ENCODE data around the gene FFAR1. TPM values are rescaled to one million over a fixed set of nuclear protein-coding genes. Genes with fewer than 3 reads are reported as not detected.
A peak's percentile ranks its signal among the peaks of the same experiment; 100 is the strongest.

Gene FFAR1
- total and polyA plus RNA-seq, 11 donors = not detected

GRCh38 chr19:35395382-35396199, 47.9 kb downstream of the FFAR1 start:
- no peaks in the 10 kb centered on the region for H3K36me3 ChIP-seq
- H3K9me3 ChIP-seq = no peaks in the 10 kb centered on the region
- DNase-seq (peak in 1 of 5 donors; percentile 43), ATAC-seq (peak in 3 of 4 donors; percentile 47 to 73 (median 70))
- no peaks in the 10 kb centered on the region for H3K27me3 ChIP-seq
- intact Hi-C loops (cut with DNase I) = no loop called here
- peaks cover 0 to 10% (median 0%) of the 10 kb centered on the region in 12 donors for H3K4me1 ChIP-seq
- no peak overlapping the region for H3K4me3 ChIP-seq
- H3K27ac ChIP-seq = no peak overlapping the region
- 44 to 49% (median 47%) methylated on average over 15 to 19 of the region's 19 CpGs for whole genome bisulfite sequencing, 4 donors
- TF ChIP-seq POLR2A (IDR thresholded peaks at IDR 0.05) (no peak), CTCF (IDR thresholded peaks at IDR 0.05) (no peak)

- DNase-seq (no peak), ATAC-seq (no peak)
- no peaks in the 10 kb centered on the region for H3K9me3 ChIP-seq
- no peaks in the 10 kb centered on the region for H3K36me3 ChIP-seq
- no peak overlapping the region for H3K4me3 ChIP-seq
- peaks cover 0 to 10% (median 0%) of the 10 kb centered on the region in 12 donors for H3K4me1 ChIP-seq
- TF ChIP-seq CTCF (IDR thresholded peaks at IDR 0.05) = no peak
- TF ChIP-seq POLR2A (IDR thresholded peaks at IDR 0.05) = no peak
- H3K27me3 ChIP-seq = no peaks in the 10 kb centered on the region
- WGBS, 4 donors = 91 to 95% (median 93%) methylated on average over 14 of the region's 14 CpGs
- no peak overlapping the region for H3K27ac ChIP-seq
- intact Hi-C loops (cut with DNase I) = no loop called here
These were observed 48.7 kb downstream of the FFAR1 start for GRCh38 chr19:35396240-35396885.

- no peak overlapping the region for H3K27ac ChIP-seq
- H3K4me1 ChIP-seq = peaks cover 0 to 10% (median 0%) of the 10 kb centered on the region in 12 donors
- H3K27me3 ChIP-seq = no peaks in the 10 kb centered on the region
- H3K36me3 ChIP-seq = no peaks in the 10 kb centered on the region
- TF ChIP-seq POLR2A (IDR thresholded peaks at IDR 0.05) = no peak
- no peak for TF ChIP-seq CTCF (IDR thresholded peaks at IDR 0.05)
- WGBS, 4 donors = 54 to 69% (median 63%) methylated on average over 6 of the region's 6 CpGs
- H3K4me3 ChIP-seq = no peak overlapping the region
- DNase-seq (no peak), ATAC-seq (no peak)
- intact Hi-C loops (cut with DNase I) = no loop called here
- no peaks in the 10 kb centered on the region for H3K9me3 ChIP-seq
These were observed 49.4 kb downstream of the FFAR1 start for GRCh38 chr19:35397064-35397463.

Small RNAs within 50 kb of the gene (microRNA-seq; reads per million reads assigned to microRNA genes)
- 0 to 0.06 (median 0) reads per million in 4 donors for gene MIR5196

Other genes with a start within 250 kb of the FFAR1 start
- gene FXYD3, start 232.1 kb upstream of the FFAR1 start, total RNA-seq = 1 to 10 TPM in 2 of 9 donors, under 1 TPM in 4, not detected in 3; 0.37 to 2.5 (median 0.80) TPM
- 1 to 10 TPM in 1 of 2 donors, under 1 TPM in 1; 0.98 to 1.1 TPM for gene FXYD3, start 232.1 kb upstream of the FFAR1 start, polyA plus RNA-seq
- gene LGI4, start 212.8 kb upstream of the FFAR1 start, total RNA-seq = 10 to 100 TPM in 3 of 9 donors, 1 to 10 TPM in 6; 2.2 to 15.1 (median 6.0) TPM
- gene LGI4, start 212.8 kb upstream of the FFAR1 start, polyA plus RNA-seq = 10 to 100 TPM in 1 of 2 donors, 1 to 10 TPM in 1; 4.2 to 14.2 TPM
- gene FXYD1, start 209.1 kb upstream of the FFAR1 start, total RNA-seq = 100 to 1,000 TPM; 261 to 631 (median 412) TPM
- 100 to 1,000 TPM; 129 to 439 TPM for gene FXYD1, start 209.1 kb upstream of the FFAR1 start, polyA plus RNA-seq
- under 1 TPM in 3 of 9 donors, not detected in 6; 0.21 to 0.52 (median 0.28) TPM for gene FXYD7, start 204.6 kb upstream of the FFAR1 start, total RNA-seq
- not detected for gene FXYD7, start 204.6 kb upstream of the FFAR1 start, polyA plus RNA-seq
- 10 to 100 TPM; 15.3 to 87.9 (median 19.5) TPM for gene FXYD5, start 193.2 kb upstream of the FFAR1 start, total RNA-seq
- gene FXYD5, start 193.2 kb upstream of the FFAR1 start, polyA plus RNA-seq = 10 to 100 TPM; 31.0 to 59.2 TPM
- gene FAM187B, start 119.2 kb upstream of the FFAR1 start, total RNA-seq = not detected
- under 1 TPM in 1 of 2 donors, not detected in 1; 0.06 TPM for gene FAM187B, start 119.2 kb upstream of the FFAR1 start, polyA plus RNA-seq
- 1 to 10 TPM; 2.8 to 9.0 (median 5.3) TPM for gene LSR, start 98.9 kb upstream of the FFAR1 start, total RNA-seq
- gene LSR, start 98.9 kb upstream of the FFAR1 start, polyA plus RNA-seq = 10 to 100 TPM in 1 of 2 donors, 1 to 10 TPM in 1; 4.8 to 10.5 TPM
- gene USF2, start 78.9 kb upstream of the FFAR1 start, total RNA-seq = 100 to 1,000 TPM; 138 to 201 (median 159) TPM
- gene USF2, start 78.9 kb upstream of the FFAR1 start, polyA plus RNA-seq = 100 to 1,000 TPM; 134 to 251 TPM
- 1 to 10 TPM in 2 of 9 donors, under 1 TPM in 2, not detected in 5; 0.19 to 2.4 (median 1.1) TPM for gene HAMP, start 65.4 kb upstream of the FFAR1 start, total RNA-seq
- 10 to 100 TPM in 1 of 2 donors, not detected in 1; 22.0 TPM for gene HAMP, start 65.4 kb upstream of the FFAR1 start, polyA plus RNA-seq
- under 1 TPM in 1 of 9 donors, not detected in 8; 0.72 TPM for gene MAG, start 55.7 kb upstream of the FFAR1 start, total RNA-seq
- under 1 TPM in 1 of 2 donors, not detected in 1; 0.30 TPM for gene MAG, start 55.7 kb upstream of the FFAR1 start, polyA plus RNA-seq
- gene CD22, start 18.7 kb upstream of the FFAR1 start, total RNA-seq = 1 to 10 TPM in 5 of 9 donors, under 1 TPM in 2, not detected in 2; 0.20 to 3.3 (median 1.2) TPM
- gene CD22, start 18.7 kb upstream of the FFAR1 start, polyA plus RNA-seq = under 1 TPM; 0.11 to 0.36 TPM
- gene FFAR3, start 10.6 kb downstream of the FFAR1 start, total RNA-seq = under 1 TPM in 1 of 9 donors, not detected in 8; 0.96 TPM
- under 1 TPM; 0.11 to 0.15 TPM for gene FFAR3, start 10.6 kb downstream of the FFAR1 start, polyA plus RNA-seq
- gene GPR42, start 23.2 kb downstream of the FFAR1 start, total RNA-seq = not detected
- gene GPR42, start 23.2 kb downstream of the FFAR1 start, polyA plus RNA-seq = not detected
- gene FFAR2, start 100.4 kb downstream of the FFAR1 start, total RNA-seq = 1 to 10 TPM in 2 of 9 donors, under 1 TPM in 6, not detected in 1; 0.12 to 3.4 (median 0.40) TPM
- under 1 TPM in 1 of 2 donors, not detected in 1; 0.15 TPM for gene FFAR2, start 100.4 kb downstream of the FFAR1 start, polyA plus RNA-seq
- gene KRTDAP, start 142.6 kb downstream of the FFAR1 start, total RNA-seq = not detected
- not detected for gene KRTDAP, start 142.6 kb downstream of the FFAR1 start, polyA plus RNA-seq
- 10 to 100 TPM in 7 of 9 donors, 1 to 10 TPM in 2; 7.8 to 26.9 (median 12.1) TPM for gene DMKN, start 165.7 kb downstream of the FFAR1 start, total RNA-seq
- 10 to 100 TPM; 18.2 to 38.8 TPM for gene DMKN, start 165.7 kb downstream of the FFAR1 start, polyA plus RNA-seq
- not detected for gene SBSN, start 180.4 kb downstream of the FFAR1 start, total RNA-seq
- gene SBSN, start 180.4 kb downstream of the FFAR1 start, polyA plus RNA-seq = not detected
- not detected for gene GAPDHS, start 185.6 kb downstream of the FFAR1 start, total RNA-seq
- not detected for gene GAPDHS, start 185.6 kb downstream of the FFAR1 start, polyA plus RNA-seq
- 100 to 1,000 TPM in 3 of 9 donors, 10 to 100 TPM in 6; 68.9 to 121 (median 81.6) TPM for gene TMEM147, start 197.7 kb downstream of the FFAR1 start, total RNA-seq
- gene TMEM147, start 197.7 kb downstream of the FFAR1 start, polyA plus RNA-seq = 100 to 1,000 TPM; 103 to 191 TPM
- gene ATP4A, start 215.8 kb downstream of the FFAR1 start, total RNA-seq = not detected
- not detected for gene ATP4A, start 215.8 kb downstream of the FFAR1 start, polyA plus RNA-seq
- gene PMIS2, start 238.3 kb downstream of the FFAR1 start, total RNA-seq = not detected
- gene PMIS2, start 238.3 kb downstream of the FFAR1 start, polyA plus RNA-seq = not detected